ENCODE measurements around the gene CACHD1. TPM values are rescaled to one million over a fixed set of nuclear protein-coding genes. Genes with fewer than 3 reads are reported as not detected.
"Not testable (repeated sequence)": the region's sequence is repeated elsewhere in the genome, so short reads cannot be mapped to it uniquely, and the experiment has no call there.

The CACHD1 gene
- polyA plus RNA-seq, 1 of the 3 experiments (the other 2 are of a cell fraction), result 2.2 TPM

- no peak for TF ChIP-seq MXI1 (IDR thresholded peaks at IDR 0.05; ENCODE audit: low read depth, low read length)
- TF ChIP-seq EP300 (IDR thresholded peaks at IDR 0.05; ENCODE audit: borderline replicate concordance in 1 of 2, low read depth in 1 of 2, low read length in 1 of 2), result no peak
- no peak for TF ChIP-seq RXRA (IDR thresholded peaks at IDR 0.05; ENCODE audit: borderline replicate concordance, low read depth)
- no peak for TF ChIP-seq IRF3 (IDR thresholded peaks at IDR 0.05; ENCODE audit: low read depth, low read length)
- no peak for TF ChIP-seq FOXJ3 (CRISPR knock-in tag; IDR thresholded peaks at IDR 0.05)
- TF ChIP-seq TEAD4 (IDR thresholded peaks at IDR 0.05; ENCODE audit: borderline replicate concordance, insufficient read depth), result no peak
- no peak for TF ChIP-seq ZBTB33 (IDR thresholded peaks at IDR 0.05; ENCODE audit: borderline replicate concordance, low read depth)
- no peak for TF ChIP-seq EZH2phosphoT487 (IDR thresholded peaks at IDR 0.05; ENCODE audit: borderline replicate concordance, low read depth)
- TF ChIP-seq SMC3 (IDR thresholded peaks at IDR 0.05; ENCODE audit: low read depth, low read length), result no peak
- no peak for TF ChIP-seq YY1 (IDR thresholded peaks at IDR 0.05; ENCODE audit: low read depth)
- TF ChIP-seq USF2 (IDR thresholded peaks at IDR 0.05; ENCODE audit: borderline replicate concordance, low read depth, low read length), result no peak
- TF ChIP-seq TCF12 (IDR thresholded peaks at IDR 0.05), result no peak
- TF ChIP-seq POLR2AphosphoS5 (IDR thresholded peaks at IDR 0.05; ENCODE audit: low read depth, low read length), result no peak
- TF ChIP-seq RFX5 (IDR thresholded peaks at IDR 0.05; ENCODE audit: low read length), result no peak
- TF ChIP-seq REST (IDR thresholded peaks at IDR 0.05; ENCODE audit: low read depth, low read length), result no peak
- TF ChIP-seq CTCF (IDR thresholded peaks at IDR 0.05), result no peak
- no peak for TF ChIP-seq RAD21 (IDR thresholded peaks at IDR 0.05; ENCODE audit: low read length)
- no peak for TF ChIP-seq GABPA (IDR thresholded peaks at IDR 0.05; ENCODE audit: low read depth)
- TF ChIP-seq FOXM1 (IDR thresholded peaks at IDR 0.05; ENCODE audit: low read depth), result no peak
- no peak for TF ChIP-seq SIN3A (IDR thresholded peaks at IDR 0.05; ENCODE audit: borderline replicate concordance, low read depth, low read length)
- Histone ChIP-seq H2AFZ (ENCODE audit: low read depth) (no peak overlapping the region), H3K9ac (no peak overlapping the region), H3K36me3 (replicated peaks in 1 of 2; ENCODE audit: control insufficient read depth in 1 of 2, insufficient read depth in 2 of 2, low read length in 1 of 2) (no peaks in the 10 kb centered on the region), H3K4me3 (ENCODE audit: low read depth in 2 of 2, low read length in 1 of 2) (no peak overlapping the region), H3K4me2 (no peak overlapping the region), H3K4me1 (ENCODE audit: control insufficient read depth in 1 of 2, insufficient read depth in 2 of 2, low read depth in 1 of 2, low read length in 1 of 2) (peaks cover 23 to 42% of the 10 kb centered on the region in 2 experiments; a peak in 3 of 4 replicates), H3K27ac (ENCODE audit: low read depth in 2 of 2, low read length in 1 of 2) (no peak overlapping the region), H4K20me1 (ENCODE audit: insufficient read depth) (no peaks in the 10 kb centered on the region), H3K9me3 (no peaks in the 10 kb centered on the region), H3K9me2 (no peaks in the 10 kb centered on the region), H3K79me2 (ENCODE audit: insufficient read depth) (peaks cover 14% of the 10 kb centered on the region; the same call in 1 of the 2 replicates), H3K27me3 (ENCODE audit: insufficient read depth) (no peaks in the 10 kb centered on the region), H3F3A (replicated peaks; ENCODE audit: insufficient read depth) (peaks cover 9% of the 10 kb centered on the region)
- no peak for DNase-seq
- ChIA-PET POLR2A (no interaction called here), CTCF (no interaction called here)
- 88% methylated on average over 4 of the region's 4 CpGs for WGBS (ENCODE audit: low lambda C conversion rate)
Measured at GRCh38 chr1:64511044-64511443, 41.1 kb downstream of the CACHD1 start.

- Histone ChIP-seq H3K79me2 (ENCODE audit: insufficient read depth) (peaks cover 13% of the 10 kb centered on the region; the same call in 1 of the 2 replicates), H3K4me1 (ENCODE audit: control insufficient read depth in 1 of 2, insufficient read depth in 2 of 2, low read depth in 1 of 2, low read length in 1 of 2) (peaks cover 33 to 38% of the 10 kb centered on the region in 2 experiments; a peak in 3 of 4 replicates), H3F3A (replicated peaks; ENCODE audit: insufficient read depth) (peaks cover 14% of the 10 kb centered on the region)
- POLR2A ChIA-PET; H3K9me3 ChIP-seq; H3K36me3 ChIP-seq (replicated peaks in 1 of 2; ENCODE audit: control insufficient read depth in 1 of 2, insufficient read depth in 2 of 2, low read length in 1 of 2); DNase-seq; H3K9me2 ChIP-seq; H3K27me3 ChIP-seq (ENCODE audit: insufficient read depth); H3K4me2 ChIP-seq; H3K9ac ChIP-seq; H2AFZ ChIP-seq (ENCODE audit: low read depth); CTCF ChIA-PET; H3K4me3 ChIP-seq (ENCODE audit: low read depth in 2 of 2, low read length in 1 of 2); H3K27ac ChIP-seq (ENCODE audit: low read depth in 2 of 2, low read length in 1 of 2); H4K20me1 ChIP-seq (ENCODE audit: insufficient read depth): not testable (repeated sequence)
- WGBS (ENCODE audit: low lambda C conversion rate), result 61% methylated on average over 2 of the region's 2 CpGs
Measured at GRCh38 chr1:64512206-64512605, 42.3 kb downstream of the CACHD1 start.
